ENCODE data around the gene IL17RA. TPM values are rescaled to one million over a fixed set of nuclear protein-coding genes. Genes with fewer than 3 reads are reported as not detected.
"Not testable (repeated sequence)": the region's sequence is repeated elsewhere in the genome, so short reads cannot be mapped to it uniquely, and the experiment has no call there.

Gene IL17RA
- total RNA-seq, 1 donor from 2014 or later: 22.3 TPM

- intact Hi-C loops (cut with DNase I): no loop called here
- no peak for DNase-seq (ENCODE audit: low spot score)
- no peak for ATAC-seq
These were observed 56.3 kb downstream of the IL17RA start for GRCh38 chr22:17140826-17141766.

- no peak for DNase-seq (ENCODE audit: low spot score)
- intact Hi-C loops (cut with DNase I): no loop called here
- ATAC-seq: no peak
These were observed 58.3 kb downstream of the IL17RA start for GRCh38 chr22:17143101-17143500.

GRCh38 chr22:17143826-17144225 lies 59.0 kb downstream of the IL17RA start:
- ATAC-seq (no peak), DNase-seq (ENCODE audit: low spot score) (no peak)
- intact Hi-C loops (cut with DNase I): no loop called here

- ATAC-seq (no peak), DNase-seq (ENCODE audit: low spot score) (no peak)
- intact Hi-C loops (cut with DNase I): no loop called here
These were observed 60.4 kb downstream of the IL17RA start for GRCh38 chr22:17145021-17145680.

- intact Hi-C loops (cut with DNase I); ATAC-seq; DNase-seq (ENCODE audit: low spot score): not testable (repeated sequence)
These were observed 62.7 kb downstream of the IL17RA start for GRCh38 chr22:17147458-17147857.

GRCh38 chr22:17149076-17149815 lies 64.4 kb downstream of the IL17RA start:
- DNase-seq (ENCODE audit: low spot score) (no peak), ATAC-seq (no peak)
- intact Hi-C loops (cut with DNase I): no loop called here

- ATAC-seq (no peak), DNase-seq (ENCODE audit: low spot score) (no peak)
- intact Hi-C loops (cut with DNase I): no loop called here
These were observed 67.5 kb downstream of the IL17RA start for GRCh38 chr22:17152340-17152739.

- ATAC-seq (no peak), DNase-seq (ENCODE audit: low spot score) (no peak)
- intact Hi-C loops (cut with DNase I): no loop called here
These were observed 68.2 kb downstream of the IL17RA start for GRCh38 chr22:17152971-17153370.

GRCh38 chr22:17155941-17156340 lies 71.1 kb downstream of the IL17RA start:
- DNase-seq (ENCODE audit: low spot score) (no peak), ATAC-seq (no peak)
- intact Hi-C loops (cut with DNase I): no loop called here

GRCh38 chr22:17157714-17158113 lies 72.9 kb downstream of the IL17RA start:
- DNase-seq (ENCODE audit: low spot score) (no peak), ATAC-seq (no peak)
- intact Hi-C loops (cut with DNase I): no loop called here

GRCh38 chr22:17158176-17158567 lies 73.4 kb downstream of the IL17RA start:
- DNase-seq (ENCODE audit: low spot score): no peak
- no peak for ATAC-seq
- intact Hi-C loops (cut with DNase I): no loop called here

- peak; percentile 94 for DNase-seq (ENCODE audit: low spot score)
- intact Hi-C loops (cut with DNase I): no loop called here
- ATAC-seq: peak; percentile 95
These were observed 74.0 kb downstream of the IL17RA start, which contains the start of gene HDHD5 for GRCh38 chr22:17158568-17159503. Gene HDHD5, minus strand, starts transcription at chr22:17159277. Its CDS starts 26 bp downstream, at chr22:17159251.

GRCh38 chr22:17159504-17159951 lies 74.7 kb downstream of the IL17RA start:
- DNase-seq (ENCODE audit: low spot score): peak; percentile 70
- peak; percentile 60 for ATAC-seq
- intact Hi-C loops (cut with DNase I): no loop called here

- intact Hi-C loops (cut with DNase I): no loop called here
- ATAC-seq (no peak), DNase-seq (ENCODE audit: low spot score) (no peak)
These were observed 77.2 kb downstream of the IL17RA start for GRCh38 chr22:17161991-17162390.

GRCh38 chr22:17162731-17163130 lies 77.9 kb downstream of the IL17RA start:
- ATAC-seq: no peak
- intact Hi-C loops (cut with DNase I): no loop called here
- no peak for DNase-seq (ENCODE audit: low spot score)

GRCh38 chr22:17164392-17165024 lies 79.7 kb downstream of the IL17RA start:
- intact Hi-C loops (cut with DNase I): no loop called here
- ATAC-seq: no peak
- DNase-seq (ENCODE audit: low spot score): no peak

Data from sciatic nerve (tissue), 2 donors.